H1 (cell line): ENCODE measurements around the gene FASLG. TPM values are rescaled to one million over a fixed set of nuclear protein-coding genes. Genes with fewer than 3 reads are reported as not detected.

Experiments
- CTCF ChIA-PET: fragments of 300-600 bp; sonication (Branson Sonifier 250); formaldehyde crosslinking; loops from one replicate; lab custom pipeline; 2021; ENCODE audit not compliant: partially characterized antibody; lab: Charles Lee
- POLR2A ChIA-PET: fragments of 300-600 bp; sonication (Branson Sonifier 250); formaldehyde crosslinking; loops from one replicate; lab custom pipeline; 2021; ENCODE audit warnings: inconsistent platforms; ENCODE audit not compliant: partially characterized antibody; lab: Charles Lee
- DNase-seq, 2 experiments: peaks; one replicate each; pipeline versions ENCODE4 v3.0.0 to v3.0.0-alpha.2; 2010 to 2022; ENCODE audit warnings: low spot score in 2 of 2, low read depth in 1 of 2, mixed read lengths in 1 of 2
- FAIRE-seq: peaks from 2 replicates; lab custom pipeline; 2011; peaks lifted over from hg19 to GRCh38; lab: Jason Lieb, UNC
- H2AFZ ChIP-seq: 2 replicates; pipeline ENCODE4 v1.8.1; 2012; ENCODE audit warnings: low read length, inconsistent platforms
- H2AK5ac ChIP-seq: 2 replicates; pipeline ENCODE4 v1.6.1; 2013; ENCODE audit warnings: low read depth, low read length
- H2BK120ac ChIP-seq: replicated peaks from 2 replicates; pipeline ENCODE3; 2013; ENCODE audit warnings: low read depth, low read length, inconsistent platforms
- H2BK12ac ChIP-seq: 2 replicates; pipeline ENCODE4 v1.6.1; 2013; ENCODE audit warnings: low read depth, low read length
- H2BK15ac ChIP-seq: 2 replicates; pipeline ENCODE4 v1.6.1; 2013; ENCODE audit warnings: low read length
- H2BK20ac ChIP-seq: 2 replicates; pipeline ENCODE4 v1.6.1; 2013; ENCODE audit warnings: low read length
- H2BK5ac ChIP-seq: 2 replicates; pipeline ENCODE4 v1.6.1; 2013; ENCODE audit warnings: low read depth, low read length
- H3K14ac ChIP-seq: 2 replicates; pipeline ENCODE4 v1.6.1; 2013; ENCODE audit warnings: inconsistent platforms; ENCODE audit not compliant: insufficient read length
- H3K18ac ChIP-seq: 2 replicates; pipeline ENCODE4 v1.6.1; 2013; ENCODE audit warnings: low read length; ENCODE audit errors: extremely low read depth
- H3K23ac ChIP-seq: 2 replicates; pipeline ENCODE4 v1.6.1; 2013; ENCODE audit warnings: inconsistent platforms; ENCODE audit not compliant: insufficient read length
- H3K23me2 ChIP-seq: 2 replicates; pipeline ENCODE4 v1.6.1; 2013; ENCODE audit warnings: low read depth, low read length
- H3K27ac ChIP-seq: 2 replicates; pipeline ENCODE4 v1.6.1; 2011; ENCODE audit warnings: low read depth, low read length, inconsistent platforms
- H3K27me3 ChIP-seq, 4 experiments: replicated peaks in 1 of 4; 1 replicate in 1 of 4; 2 replicates in 3 of 4; pipeline versions ENCODE4 v1.6.1 to v1.8.1; 2011 to 2013; ENCODE audit warnings: low read length in 3 of 4, mild to moderate bottlenecking in 3 of 4, inconsistent platforms in 2 of 4, mixed read lengths in 2 of 4, moderate library complexity in 1 of 4; ENCODE audit not compliant: control insufficient read depth in 3 of 4, insufficient read depth in 3 of 4; ENCODE audit errors: extremely low read depth in 1 of 4
- H3K36me3 ChIP-seq, 4 experiments: 2 replicates each; pipeline versions ENCODE4 v1.6.1 to v1.8.1; 2011 to 2013; ENCODE audit warnings: mild to moderate bottlenecking in 4 of 4, low read length in 3 of 4, moderate library complexity in 2 of 4, control low read depth in 1 of 4, inconsistent platforms in 1 of 4; ENCODE audit not compliant: insufficient read depth in 4 of 4, control insufficient read depth in 2 of 4
- H3K4ac ChIP-seq: replicated peaks from 2 replicates; pipeline ENCODE3; 2013; ENCODE audit warnings: low read length, low read depth, mixed read lengths, inconsistent platforms; ENCODE audit not compliant: insufficient read length
- H3K4me1 ChIP-seq, 4 experiments: replicated peaks in 1 of 4; 1 replicate in 1 of 4; 2 replicates in 3 of 4; pipeline versions ENCODE4 v1.6.1 to v1.8.1; 2011 to 2013; ENCODE audit warnings: low read length in 3 of 4, inconsistent platforms in 2 of 4, mixed read lengths in 1 of 4; ENCODE audit not compliant: insufficient read depth in 4 of 4, control insufficient read depth in 3 of 4
- H3K4me2 ChIP-seq, 2 experiments: 2 replicates each; pipeline versions ENCODE4 v1.6.1 to v1.8.1; 2011 to 2013; ENCODE audit warnings: low read depth in 2 of 2, low read length in 2 of 2, control low read depth in 1 of 2, inconsistent platforms in 1 of 2, mild to moderate bottlenecking in 1 of 2; ENCODE audit not compliant: insufficient read depth in 1 of 2
- H3K4me3 ChIP-seq, 4 experiments: fragments of 200-600, 300-600 bp in 1 of 4; sonication (generic), shearing (Covaris generic), sonication (Bioruptor Twin) in 1 of 4; 2 replicates each; pipeline versions ENCODE4 v1.5.1 to v1.8.1; 2011 to 2016; ENCODE audit warnings: low read length in 4 of 4, low read depth in 3 of 4, control low read depth in 2 of 4, inconsistent platforms in 2 of 4, mild to moderate bottlenecking in 2 of 4, mixed read lengths in 1 of 4, moderate library complexity in 1 of 4; ENCODE audit not compliant: insufficient read depth in 2 of 4; ENCODE audit errors: extremely low read depth in 1 of 4
- H3K56ac ChIP-seq: replicated peaks from 2 replicates; pipeline ENCODE3; 2013; ENCODE audit warnings: low read depth, mild to moderate bottlenecking, mixed read lengths, low read length, inconsistent platforms; ENCODE audit not compliant: insufficient read length
- H3K79me1 ChIP-seq: 2 replicates; pipeline ENCODE4 v1.6.1; 2013; ENCODE audit warnings: low read depth, low read length, control low read depth
- H3K79me2 ChIP-seq, 2 experiments: 2 replicates each; pipeline versions ENCODE4 v1.6.1 to v1.8.1; 2012 to 2013; ENCODE audit warnings: low read length in 2 of 2, mild to moderate bottlenecking in 2 of 2, inconsistent platforms in 1 of 2; ENCODE audit not compliant: insufficient read depth in 2 of 2, control insufficient read depth in 1 of 2
- H3K9ac ChIP-seq, 4 experiments: replicated peaks in 1 of 4; 1 replicate in 1 of 4; 2 replicates in 3 of 4; pipeline versions ENCODE4 v1.6.1 to v1.8.1; 2011 to 2013; ENCODE audit warnings: low read depth in 3 of 4, low read length in 3 of 4, control low read depth in 2 of 4, mild to moderate bottlenecking in 2 of 4, moderate library complexity in 2 of 4, inconsistent platforms in 1 of 4; ENCODE audit errors: extremely low read depth in 1 of 4
- H3K9me3 ChIP-seq, 2 experiments: 2 replicates each; pipeline versions ENCODE4 v1.6.1 to v1.8.1; 2012 to 2013; ENCODE audit warnings: mild to moderate bottlenecking in 2 of 2, moderate library complexity in 2 of 2, control low read depth in 1 of 2, inconsistent platforms in 1 of 2, low read depth in 1 of 2, low read length in 1 of 2, mixed read lengths in 1 of 2; ENCODE audit not compliant: insufficient read depth in 2 of 2
- H4K20me1 ChIP-seq, 2 experiments: replicated peaks in 1 of 2; 2 replicates each; pipeline versions ENCODE3 to v1.8.1; 2011 to 2013; ENCODE audit warnings: inconsistent platforms in 2 of 2, low read length in 2 of 2, mild to moderate bottlenecking in 1 of 2; ENCODE audit not compliant: insufficient read depth in 2 of 2, control insufficient read depth in 1 of 2
- H4K5ac ChIP-seq: 2 replicates; pipeline ENCODE4 v1.6.1; 2013; ENCODE audit warnings: low read length, low read depth, mixed read lengths, inconsistent platforms; ENCODE audit not compliant: insufficient read length
- H4K8ac ChIP-seq: 2 replicates; pipeline ENCODE4 v1.8.0; 2013; ENCODE audit warnings: mild to moderate bottlenecking, moderate library complexity, low read length, inconsistent platforms; ENCODE audit not compliant: insufficient read depth; ENCODE audit errors: extremely low read depth
- H4K91ac ChIP-seq: replicated peaks from 2 replicates; pipeline ENCODE3; 2013; ENCODE audit warnings: low read length, mixed read lengths, inconsistent platforms; ENCODE audit not compliant: insufficient read length
- ASH2L ChIP-seq: fragments of 200-600, 300-600 bp; sonication (generic); IDR thresholded peaks from one replicate; pipeline ENCODE4 v1.7.1; 2017; ENCODE audit warnings: low read length
- BCL11A ChIP-seq, 2 experiments: IDR thresholded peaks; one replicate each; pipeline ENCODE4 v1.6.1; 2011; ENCODE audit warnings: low read depth in 2 of 2, low read length in 2 of 2, mild to moderate bottlenecking in 2 of 2
- BRCA1 ChIP-seq: IDR thresholded peaks from 2 replicates; pipeline ENCODE4 v1.6.1; 2012; ENCODE audit warnings: low read depth, low read length, improper control_type of control experiment
- EZH2 ChIP-seq: fragments of 200-600 bp; sonication (generic); IDR thresholded peaks from 2 replicates; pipeline ENCODE4 v1.7.1; 2012; ENCODE audit warnings: low read depth, mild to moderate bottlenecking, moderate library complexity, low read length, inconsistent platforms; ENCODE audit not compliant: severe bottlenecking
- HDAC6 ChIP-seq: IDR thresholded peaks from one replicate; pipeline ENCODE4 v1.7.1; 2012; ENCODE audit warnings: low read depth, mild to moderate bottlenecking, inconsistent platforms, low read length, moderate library complexity
- JUN ChIP-seq: IDR thresholded peaks from 2 replicates; pipeline ENCODE4 v1.6.1; 2011; ENCODE audit warnings: low read depth, mild to moderate bottlenecking, improper control_type of control experiment, low read length
- MAFK ChIP-seq: IDR thresholded peaks from 2 replicates; pipeline ENCODE4 v1.6.1; 2012; ENCODE audit warnings: low read depth, mild to moderate bottlenecking, improper control_type of control experiment, low read length
- PHF8 ChIP-seq: fragments of 200-600 bp; sonication (generic); conservative IDR thresholded peaks from 2 replicates; pipeline ENCODE4 v1.7.1; 2012; ENCODE audit warnings: low read depth, mild to moderate bottlenecking, inconsistent platforms, low read length, moderate library complexity
- POLR2A ChIP-seq, 2 experiments: IDR thresholded peaks; 1 replicate in 1 of 2; 2 replicates in 1 of 2; pipeline ENCODE4 v1.6.1; 2011; ENCODE audit warnings: low read depth in 2 of 2, low read length in 2 of 2, mild to moderate bottlenecking in 2 of 2; ENCODE audit errors: control extremely low read depth in 1 of 2
- RAD21 ChIP-seq, 2 experiments: IDR thresholded peaks in 1 of 2; conservative IDR thresholded peaks in 1 of 2; 2 replicates each; pipeline ENCODE4 v1.6.1; 2011; ENCODE audit warnings: low read depth in 2 of 2, low read length in 2 of 2, improper control_type of control experiment in 1 of 2, inconsistent platforms in 1 of 2, mild to moderate bottlenecking in 1 of 2, moderate library complexity in 1 of 2
- SIN3A ChIP-seq, 2 experiments: IDR thresholded peaks in 1 of 2; conservative IDR thresholded peaks in 1 of 2; 2 replicates each; pipeline ENCODE4 v1.6.1; 2011 to 2012; ENCODE audit warnings: low read length in 2 of 2, improper control_type of control experiment in 1 of 2, low read depth in 1 of 2, mild to moderate bottlenecking in 1 of 2
- SP4 ChIP-seq: IDR thresholded peaks from 2 replicates; pipeline ENCODE4 v1.6.1; 2012; ENCODE audit warnings: low read length, inconsistent platforms
- YY1 ChIP-seq: IDR thresholded peaks from 2 replicates; pipeline ENCODE4 v1.6.1; 2011; ENCODE audit warnings: low read depth, mild to moderate bottlenecking, low read length
- WGBS, 2 experiments: shearing (Covaris generic) in 1 of 2; methylation state at CpG; one replicate each; pipeline versions ENCODE4 v1.1.6 to v1.1.7; 2013 to 2015; ENCODE audit warnings: low lambda C conversion rate in 2 of 2, mixed read lengths in 2 of 2, inconsistent platforms in 1 of 2, low coverage in 1 of 2, missing lambda C conversion rate in 1 of 2; ENCODE audit not compliant: insufficient replicate concordance in 2 of 2, insufficient coverage in 1 of 2, insufficient read length in 1 of 2; ENCODE audit errors: extremely low coverage in 1 of 2, missing lambda C conversion rate in 1 of 2; 5-methylcytosine and 5-hydroxymethylcytosine counted together
- polyA plus RNA-seq, 7 experiments: library from polyadenylated mRNA; depleted of rRNA in 3 of 7; stranded (reverse) in 5 of 7; unstranded in 2 of 7; fragments of >200 nt in 5 of 7; fragments of 200-250 nt in 2 of 7; gene quantifications; 1 replicate in 5 of 7; 2 replicates in 1 of 7; 4 replicates in 1 of 7; pipeline versions ENCODE4 v1.2.1 to v1.2.3, GENCODE V29; 2011 to 2013; ENCODE audit warnings: missing spikeins in 2 of 7, mixed read lengths in 2 of 7
- total RNA-seq: library from RNA; stranded (reverse); fragmentation: NEBNext Ultra II Directional; extraction: Animal tissue kit (Norgen Biotek cat#: 25700); gene quantifications from 2 replicates; pipeline ENCODE4 v1.2.1, GENCODE V29; 2021
- TF ChIP-seq, protein P1 (sequence below): IDR thresholded peaks from 2 replicates; pipeline ENCODE4 v1.6.1; 2012; ENCODE audit warnings: inconsistent platforms

The FASLG gene
- total and polyA plus RNA-seq, 2 of the 8 experiments (the other 6 are each of a cell fraction or from before 2014, with no cell fraction given) = not detected

DNA sequence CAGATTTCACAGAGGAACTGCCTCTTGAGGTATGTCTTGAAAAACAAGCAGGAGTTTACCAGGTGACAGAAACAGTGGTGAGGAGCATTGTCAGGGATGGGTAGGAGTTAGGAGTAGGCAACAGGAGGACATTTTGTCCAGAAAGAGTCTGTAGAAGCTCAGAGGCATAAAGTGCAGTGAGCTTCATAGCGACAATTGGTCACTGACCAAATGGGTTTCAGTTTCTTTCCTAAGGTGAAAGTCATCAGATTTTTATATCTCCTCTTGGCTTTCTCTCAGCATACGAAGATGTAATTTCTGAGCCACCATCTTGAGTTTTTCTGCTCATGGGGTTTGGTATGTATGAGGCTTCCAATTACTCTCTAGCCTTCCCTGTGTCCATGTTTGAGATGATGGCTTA lies 29.3 kb upstream of the FASLG start:
- H3K56ac ChIP-seq = no peak overlapping the region
- no peak overlapping the region for H2BK12ac ChIP-seq
- H3K9ac ChIP-seq = no peak overlapping the region
- WGBS, 2 experiments = 100% methylated on average over 2 of the region's 2 CpGs; no CpG with 5 or more reads in 1 of the 2 experiments
- peaks cover 0 to 4% (median 0%) of the 10 kb centered on the region in 4 experiments; a peak in 1 of 7 replicates for H3K4me1 ChIP-seq
- no peaks in the 10 kb centered on the region for H3K36me3 ChIP-seq
- H3K4me2 ChIP-seq = no peak overlapping the region
- no peaks in the 10 kb centered on the region for H3K79me1 ChIP-seq
- FAIRE-seq (no peak), DNase-seq (no peak)
- H3K9me3 ChIP-seq = peaks cover 4 to 7% of the 10 kb centered on the region in 2 experiments; a peak in 1 of 4 replicates
- no peaks in the 10 kb centered on the region for H3K79me2 ChIP-seq
- no peak overlapping the region for H3K18ac ChIP-seq
- H4K20me1 ChIP-seq = no peaks in the 10 kb centered on the region
- H2BK15ac ChIP-seq = no peak overlapping the region
- no peak overlapping the region for H3K4ac ChIP-seq
- H2AK5ac ChIP-seq = no peak overlapping the region
- ChIA-PET CTCF (interaction anchor here (0.5 to 1.5 kb wide), 4 partner anchors 20 to 420 kb away, joined by 3 to 5 read pairs (median 4); no protein-coding TSS in a partner anchor), POLR2A (no interaction called here)
- H4K5ac ChIP-seq = no peak overlapping the region
- no peak overlapping the region for H4K91ac ChIP-seq
- no peak overlapping the region for H3K27ac ChIP-seq
- no peaks in the 10 kb centered on the region for H3K27me3 ChIP-seq
- H3K23ac ChIP-seq = no peak overlapping the region
- no peak overlapping the region for H2BK20ac ChIP-seq
- no peak overlapping the region for H2BK5ac ChIP-seq
- H2BK120ac ChIP-seq = peak overlapping the region; percentile 21
- no peak overlapping the region for H2AFZ ChIP-seq
- no peak overlapping the region for H3K4me3 ChIP-seq
- H3K14ac ChIP-seq = no peak overlapping the region
- H4K8ac ChIP-seq = no peak overlapping the region
- H3K23me2 ChIP-seq = no peaks in the 10 kb centered on the region
- TF ChIP-seq EZH2 (no peak), BCL11A (IDR thresholded peaks at IDR 0.05; ENCODE audit: low read depth in 2 of 2, low read length in 2 of 2) (no peak), YY1 (no peak), SIN3A (conservative IDR thresholded peaks at IDR 0.05 in 1 of 2, IDR thresholded peaks at IDR 0.05 in 1 of 2; ENCODE audit: low read depth in 1 of 2, low read length in 2 of 2) (no peak), HDAC6 (no peak), ASH2L (no peak), PHF8 (no peak), BRCA1 (no peak), RAD21 (IDR thresholded peaks at IDR 0.05 in 1 of 2, conservative IDR thresholded peaks at IDR 0.05 in 1 of 2; ENCODE audit: low read depth in 2 of 2, low read length in 2 of 2) (no peak), SP4 (no peak), POLR2A (IDR thresholded peaks at IDR 0.05; ENCODE audit: control extremely low read depth in 1 of 2, low read depth in 2 of 2, low read length in 2 of 2) (no peak), MAFK (no peak), JUN (no peak)
- TF ChIP-seq, protein P1, sequence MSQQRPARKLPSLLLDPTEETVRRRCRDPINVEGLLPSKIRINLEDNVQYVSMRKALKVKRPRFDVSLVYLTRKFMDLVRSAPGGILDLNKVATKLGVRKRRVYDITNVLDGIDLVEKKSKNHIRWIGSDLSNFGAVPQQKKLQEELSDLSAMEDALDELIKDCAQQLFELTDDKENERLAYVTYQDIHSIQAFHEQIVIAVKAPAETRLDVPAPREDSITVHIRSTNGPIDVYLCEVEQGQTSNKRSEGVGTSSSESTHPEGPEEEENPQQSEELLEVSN = no peak
